PC-3 (cell line): ENCODE measurements around the gene TMEM63B. TPM values are rescaled to one million over a fixed set of nuclear protein-coding genes. Genes with fewer than 3 reads are reported as not detected.

ENCODE experiments used
- ATAC-seq: fragments of 200-7000 bp; cut with Tn5 transposase; 2 replicates; pipeline ENCODE4 v1.9.1; 2020; ENCODE audit warnings: mild to moderate bottlenecking, moderate library complexity
- BruUV-seq: library from RNA; stranded (reverse); fragments of 400-500 nt; replicated peaks from 2 replicates; lab custom pipeline; 2021; lab: Mats Ljungman, UMichigan
- CTCF ChIA-PET: fragments of 300-600 bp; sonication (Branson Sonifier 250); formaldehyde crosslinking; loops from one replicate; lab custom pipeline; 2022; ENCODE audit warnings: antibody characterized with exemption; lab: Charles Lee
- POLR2A ChIA-PET: fragments of 300-600 bp; sonication (Branson Sonifier 250); formaldehyde crosslinking; loops from one replicate; lab custom pipeline; 2022; ENCODE audit warnings: antibody characterized with exemption; ENCODE audit not compliant: unreplicated experiment; lab: Charles Lee
- DNase-seq: peaks from one replicate; pipeline ENCODE4 v3.0.0-alpha.2; 2015
- H2AFZ ChIP-seq: fragments of 300-600 bp; sonication (generic); 2 replicates; pipeline ENCODE4 v1.6.0; 2016; ENCODE audit warnings: antibody characterized with exemption, low read length
- H3F3A ChIP-seq: fragments of 300-600 bp; sonication (generic); one replicate; pipeline ENCODE4 v1.6.0; 2017; ENCODE audit warnings: antibody characterized with exemption, low read length, control low read depth, mild to moderate bottlenecking; ENCODE audit not compliant: unreplicated experiment
- H3K27ac ChIP-seq: fragments of 300-600 bp; sonication (generic); 2 replicates; pipeline ENCODE4 v1.5.1; 2016; ENCODE audit warnings: mild to moderate bottlenecking, low read length
- H3K27me3 ChIP-seq: fragments of 300-600 bp; sonication (generic); 2 replicates; pipeline ENCODE4 v1.6.1; 2016; ENCODE audit warnings: low read length, mixed read lengths
- H3K36me3 ChIP-seq: fragments of 300-600 bp; sonication (generic); 2 replicates; pipeline ENCODE4 v1.6.1; 2016; ENCODE audit warnings: low read depth, mixed run types, low read length, mixed read lengths
- H3K4me1 ChIP-seq: fragments of 300-600 bp; sonication (generic); 2 replicates; pipeline ENCODE4 v1.5.1; 2016; ENCODE audit warnings: low read length; ENCODE audit not compliant: insufficient read depth
- H3K4me2 ChIP-seq: fragments of 300-600 bp; sonication (generic); 2 replicates; pipeline ENCODE4 v1.6.0; 2016; ENCODE audit warnings: low read length
- H3K4me3 ChIP-seq: fragments of 300-600 bp; sonication (generic); 2 replicates; pipeline ENCODE4 v1.5.1; 2016; ENCODE audit warnings: mild to moderate bottlenecking, low read length, mixed read lengths
- H3K79me2 ChIP-seq: fragments of 300-600 bp; sonication (generic); 2 replicates; pipeline ENCODE4 v1.6.1; 2017; ENCODE audit warnings: low read length, mixed read lengths
- H3K9ac ChIP-seq: fragments of 300-600 bp; sonication (generic); 2 replicates; pipeline ENCODE4 v1.6.0; 2016; ENCODE audit warnings: mild to moderate bottlenecking, low read length
- H3K9me2 ChIP-seq: fragments of 300-600 bp; sonication (generic); replicated peaks from 2 replicates; pipeline ENCODE4 v1.6.1; 2016; ENCODE audit warnings: mixed run types, low read length, mixed read lengths
- H3K9me3 ChIP-seq: fragments of 300-600 bp; sonication (generic); 2 replicates; pipeline ENCODE4 v1.6.1; 2016; ENCODE audit warnings: low read length, mixed read lengths
- H4K20me1 ChIP-seq: fragments of 300-600 bp; sonication (generic); 2 replicates; pipeline ENCODE4 v1.6.1; 2016; ENCODE audit warnings: low read length, mixed read lengths
- CTCF ChIP-seq: fragments of 300-600 bp; sonication (generic); conservative IDR thresholded peaks from 2 replicates; pipeline ENCODE4 v1.5.1; 2017; ENCODE audit warnings: antibody characterized with exemption, low read depth, mild to moderate bottlenecking, low read length
- EZH2 ChIP-seq: fragments of 300-600 bp; sonication (generic); IDR thresholded peaks from one replicate; pipeline ENCODE4 v1.6.1; 2017; ENCODE audit warnings: antibody characterized with exemption, mild to moderate bottlenecking, low read length; ENCODE audit not compliant: unreplicated experiment
- EZH2phosphoT487 ChIP-seq: fragments of 300-600 bp; sonication (generic); IDR thresholded peaks from 2 replicates; pipeline ENCODE4 v1.6.1; 2018; ENCODE audit warnings: mild to moderate bottlenecking, antibody characterized with exemption, low read length, borderline replicate concordance
- intact Hi-C: fragments of 100-400 bp; cut with micrococcal nuclease; formaldehyde crosslinking; loops from 2 replicates; pipeline ENCODE4 v1.9.0; 2023
- total RNA-seq: library from RNA; depleted of rRNA; stranded (reverse); fragments of >200 nt; gene quantifications from 2 replicates; pipeline ENCODE4 v1.2.3, GENCODE V29; 2014

The TMEM63B gene
- total RNA-seq, 1 experiment from 2014 or later = 23.6 TPM

- intact Hi-C loops = no loop called here
- ATAC-seq (no peak), DNase-seq (no peak)
- H3K9ac ChIP-seq = no peak overlapping the region
- H2AFZ ChIP-seq = no peak overlapping the region
- H3K9me3 ChIP-seq = no peaks in the 10 kb centered on the region
- no peak overlapping the region for H3K4me3 ChIP-seq
- no peaks in the 10 kb centered on the region for H3K79me2 ChIP-seq
- H3K4me1 ChIP-seq = no peaks in the 10 kb centered on the region; the same call in 1 of the 2 replicates
- H3F3A ChIP-seq = no peaks in the 10 kb centered on the region
- H3K9me2 ChIP-seq = no peaks in the 10 kb centered on the region
- H3K36me3 ChIP-seq = no peaks in the 10 kb centered on the region
- H3K27me3 ChIP-seq = no peaks in the 10 kb centered on the region
- no peak overlapping the region for H3K27ac ChIP-seq
- no peak overlapping the region for H3K4me2 ChIP-seq
- POLR2A ChIA-PET = interaction anchor here (0.6 kb wide), 1 partner anchor 47 kb away, joined by 11 read pairs; the partner anchor contains the start of genes MRPL14 and TMEM63B
- CTCF ChIA-PET = interaction anchor here (0.5 to 0.6 kb wide), 2 partner anchors 214 to 304 kb away, joined by 3 to 4 read pairs; no protein-coding TSS in a partner anchor
- H4K20me1 ChIP-seq = no peaks in the 10 kb centered on the region
- TF ChIP-seq EZH2phosphoT487 = no peak
- no peak for TF ChIP-seq CTCF
- TF ChIP-seq EZH2 = no peak
- BruUV-seq = no TSS peak
These were observed 46.5 kb upstream of the TMEM63B start for GRCh38 chr6:44080561-44081521.

GRCh38 chr6:44081753-44082152, 45.6 kb upstream of the TMEM63B start:
- POLR2A ChIA-PET = no interaction called here
- Histone ChIP-seq H2AFZ (no peak overlapping the region), H3K4me2 (no peak overlapping the region), H3K4me1 (no peaks in the 10 kb centered on the region; the same call in 1 of the 2 replicates), H3K27me3 (no peaks in the 10 kb centered on the region), H3K9me2 (no peaks in the 10 kb centered on the region), H3F3A (no peaks in the 10 kb centered on the region), H3K79me2 (no peaks in the 10 kb centered on the region), H3K36me3 (no peaks in the 10 kb centered on the region), H3K27ac (no peak overlapping the region), H3K4me3 (no peak overlapping the region), H3K9ac (no peak overlapping the region), H3K9me3 (no peaks in the 10 kb centered on the region), H4K20me1 (no peaks in the 10 kb centered on the region)
- intact Hi-C loops = no loop called here
- CTCF ChIA-PET = no interaction called here
- no peak for DNase-seq
- no TSS peak for BruUV-seq
- ATAC-seq = no peak
- TF ChIP-seq EZH2phosphoT487 (no peak), CTCF (no peak), EZH2 (no peak)
